Activated naive CD8-positive, alpha-beta T cell treated with anti-CD3 and anti-CD28 coated beads, Interleukin-2, amount 50 U/mL, for 24 hours (primary cell): ENCODE measurements around the gene CDH4.

Experiments used
- ATAC-seq: fragments of 150-1000 bp; cut with Tn5 transposase; one replicate; pipeline ENCODE4 v1.10.0; 2021
- DNase-seq: peaks from one replicate; pipeline ENCODE4 v3.0.0; 2021
- H3K27ac Mint-ChIP-seq: one replicate; pipeline ENCODE4 v1.8.0; 2021; ENCODE audit warnings: mild to moderate bottlenecking, mixed read lengths
- H3K27me3 Mint-ChIP-seq: one replicate; pipeline ENCODE4 v1.8.0; 2021; ENCODE audit warnings: mixed read lengths
- H3K36me3 Mint-ChIP-seq: one replicate; pipeline ENCODE4 v1.8.0; 2021; ENCODE audit warnings: low read depth, mixed read lengths
- H3K4me1 Mint-ChIP-seq: one replicate; pipeline ENCODE4 v1.8.0; 2021; ENCODE audit warnings: mixed read lengths
- H3K4me3 Mint-ChIP-seq: one replicate; pipeline ENCODE4 v1.8.0; 2021; ENCODE audit warnings: mild to moderate bottlenecking, moderate library complexity, mixed read lengths
- H3K9me3 Mint-ChIP-seq: one replicate; pipeline ENCODE4 v1.8.0; 2021; ENCODE audit warnings: mixed read lengths

The CDH4 gene

GRCh38 chr20:61697666-61698597 lies 445.9 kb downstream of the CDH4 start:
- H3K27me3 Mint-ChIP-seq, result no peaks in the 10 kb centered on the region
- H3K27ac Mint-ChIP-seq, result no peak overlapping the region
- ATAC-seq (no peak), DNase-seq (no peak)
- H3K4me3 Mint-ChIP-seq, result no peak overlapping the region
- no peaks in the 10 kb centered on the region for H3K9me3 Mint-ChIP-seq
- H3K36me3 Mint-ChIP-seq, result no peaks in the 10 kb centered on the region
- H3K4me1 Mint-ChIP-seq, result no peaks in the 10 kb centered on the region

GRCh38 chr20:61698598-61699494 lies 446.8 kb downstream of the CDH4 start:
- H3K4me3 Mint-ChIP-seq, result no peak overlapping the region
- no peaks in the 10 kb centered on the region for H3K27me3 Mint-ChIP-seq
- H3K4me1 Mint-ChIP-seq, result no peaks in the 10 kb centered on the region
- ATAC-seq, result no peak
- no peak overlapping the region for H3K27ac Mint-ChIP-seq
- no peaks in the 10 kb centered on the region for H3K9me3 Mint-ChIP-seq
- H3K36me3 Mint-ChIP-seq, result no peaks in the 10 kb centered on the region
- DNase-seq, result no peak

- Mint-ChIP-seq H3K9me3 (no peaks in the 10 kb centered on the region), H3K4me3 (no peak overlapping the region), H3K36me3 (no peaks in the 10 kb centered on the region), H3K27me3 (no peaks in the 10 kb centered on the region), H3K4me1 (no peaks in the 10 kb centered on the region), H3K27ac (no peak overlapping the region)
- ATAC-seq, result no peak
- DNase-seq, result no peak
Observed at GRCh38 chr20:61699495-61700374, 447.7 kb downstream of the CDH4 start.

GRCh38 chr20:61700595-61701140 lies 448.6 kb downstream of the CDH4 start:
- Mint-ChIP-seq H3K36me3 (no peaks in the 10 kb centered on the region), H3K4me1 (no peaks in the 10 kb centered on the region), H3K4me3 (no peak overlapping the region), H3K27ac (no peak overlapping the region), H3K27me3 (no peaks in the 10 kb centered on the region), H3K9me3 (no peaks in the 10 kb centered on the region)
- DNase-seq (no peak), ATAC-seq (no peak)

GRCh38 chr20:61701401-61701800 lies 449.3 kb downstream of the CDH4 start:
- DNase-seq, result no peak
- no peak for ATAC-seq
- H3K4me1 Mint-ChIP-seq, result no peaks in the 10 kb centered on the region
- no peak overlapping the region for H3K4me3 Mint-ChIP-seq
- H3K9me3 Mint-ChIP-seq, result no peaks in the 10 kb centered on the region
- no peaks in the 10 kb centered on the region for H3K27me3 Mint-ChIP-seq
- no peak overlapping the region for H3K27ac Mint-ChIP-seq
- H3K36me3 Mint-ChIP-seq, result no peaks in the 10 kb centered on the region

- H3K36me3 Mint-ChIP-seq, result no peaks in the 10 kb centered on the region
- ATAC-seq, result no peak
- H3K4me1 Mint-ChIP-seq, result no peaks in the 10 kb centered on the region
- no peak overlapping the region for H3K4me3 Mint-ChIP-seq
- no peaks in the 10 kb centered on the region for H3K9me3 Mint-ChIP-seq
- DNase-seq, result no peak
- H3K27ac Mint-ChIP-seq, result no peak overlapping the region
- no peaks in the 10 kb centered on the region for H3K27me3 Mint-ChIP-seq
Observed at GRCh38 chr20:61701802-61702201, 449.7 kb downstream of the CDH4 start.

GRCh38 chr20:61702246-61702645 lies 450.2 kb downstream of the CDH4 start:
- no peaks in the 10 kb centered on the region for H3K4me1 Mint-ChIP-seq
- no peak overlapping the region for H3K4me3 Mint-ChIP-seq
- H3K36me3 Mint-ChIP-seq, result no peaks in the 10 kb centered on the region
- H3K27ac Mint-ChIP-seq, result no peak overlapping the region
- no peaks in the 10 kb centered on the region for H3K9me3 Mint-ChIP-seq
- H3K27me3 Mint-ChIP-seq, result no peaks in the 10 kb centered on the region
- ATAC-seq (no peak), DNase-seq (no peak)

GRCh38 chr20:61704661-61705060 lies 452.6 kb downstream of the CDH4 start:
- no peaks in the 10 kb centered on the region for H3K36me3 Mint-ChIP-seq

GRCh38 chr20:61705386-61706258 lies 453.6 kb downstream of the CDH4 start:
- H3K27me3 Mint-ChIP-seq, result no peaks in the 10 kb centered on the region
- no peak for DNase-seq
- no peaks in the 10 kb centered on the region for H3K36me3 Mint-ChIP-seq
- ATAC-seq, result no peak
- H3K4me1 Mint-ChIP-seq, result no peaks in the 10 kb centered on the region
- H3K9me3 Mint-ChIP-seq, result no peaks in the 10 kb centered on the region
- H3K4me3 Mint-ChIP-seq, result no peak overlapping the region
- no peak overlapping the region for H3K27ac Mint-ChIP-seq

More at GRCh38 chr20:61704661-61705060, 452.6 kb downstream of the CDH4 start:
- H3K9me3 Mint-ChIP-seq, result no peaks in the 10 kb centered on the region
- no peak for DNase-seq
- H3K27ac Mint-ChIP-seq, result no peak overlapping the region
- no peak overlapping the region for H3K4me3 Mint-ChIP-seq
- no peak for ATAC-seq
- H3K27me3 Mint-ChIP-seq, result no peaks in the 10 kb centered on the region
- H3K4me1 Mint-ChIP-seq, result no peaks in the 10 kb centered on the region

GRCh38 chr20:61706259-61706961 lies 454.3 kb downstream of the CDH4 start:
- Mint-ChIP-seq H3K27me3 (no peaks in the 10 kb centered on the region), H3K4me3 (no peak overlapping the region), H3K4me1 (no peaks in the 10 kb centered on the region), H3K36me3 (no peaks in the 10 kb centered on the region), H3K9me3 (no peaks in the 10 kb centered on the region), H3K27ac (no peak overlapping the region)
- no peak for ATAC-seq
- no peak for DNase-seq

- Mint-ChIP-seq H3K36me3 (no peaks in the 10 kb centered on the region), H3K9me3 (no peaks in the 10 kb centered on the region), H3K4me1 (no peaks in the 10 kb centered on the region), H3K27me3 (no peaks in the 10 kb centered on the region), H3K4me3 (no peak overlapping the region), H3K27ac (no peak overlapping the region)
- ATAC-seq, result no peak
- DNase-seq, result no peak
Observed at GRCh38 chr20:61708891-61709290, 456.8 kb downstream of the CDH4 start.

- Mint-ChIP-seq H3K4me1 (no peaks in the 10 kb centered on the region), H3K9me3 (no peaks in the 10 kb centered on the region), H3K27ac (no peak overlapping the region), H3K36me3 (no peaks in the 10 kb centered on the region), H3K4me3 (no peak overlapping the region), H3K27me3 (no peaks in the 10 kb centered on the region)
- DNase-seq (no peak), ATAC-seq (no peak)
Observed at GRCh38 chr20:61710108-61710507, 458.0 kb downstream of the CDH4 start.

- Mint-ChIP-seq H3K9me3 (no peaks in the 10 kb centered on the region), H3K27ac (no peak overlapping the region), H3K36me3 (no peaks in the 10 kb centered on the region), H3K4me3 (no peak overlapping the region), H3K27me3 (no peaks in the 10 kb centered on the region), H3K4me1 (no peaks in the 10 kb centered on the region)
- DNase-seq (no peak), ATAC-seq (peak; percentile 24)
Observed at GRCh38 chr20:61712688-61713087, 460.6 kb downstream of the CDH4 start.
